Measurements from ENCODE around the gene MVK.

The MVK gene

GRCh38 chr12:109560867-109561710 lies 12.5 kb upstream of the MVK start:
- H3K4me3 ChIP-seq (ENCODE audit: control insufficient read depth, low read depth, low read length), result no peak overlapping the region
- no peak for DNase-seq (ENCODE audit: low read depth)
- TF ChIP-seq, protein P1, sequence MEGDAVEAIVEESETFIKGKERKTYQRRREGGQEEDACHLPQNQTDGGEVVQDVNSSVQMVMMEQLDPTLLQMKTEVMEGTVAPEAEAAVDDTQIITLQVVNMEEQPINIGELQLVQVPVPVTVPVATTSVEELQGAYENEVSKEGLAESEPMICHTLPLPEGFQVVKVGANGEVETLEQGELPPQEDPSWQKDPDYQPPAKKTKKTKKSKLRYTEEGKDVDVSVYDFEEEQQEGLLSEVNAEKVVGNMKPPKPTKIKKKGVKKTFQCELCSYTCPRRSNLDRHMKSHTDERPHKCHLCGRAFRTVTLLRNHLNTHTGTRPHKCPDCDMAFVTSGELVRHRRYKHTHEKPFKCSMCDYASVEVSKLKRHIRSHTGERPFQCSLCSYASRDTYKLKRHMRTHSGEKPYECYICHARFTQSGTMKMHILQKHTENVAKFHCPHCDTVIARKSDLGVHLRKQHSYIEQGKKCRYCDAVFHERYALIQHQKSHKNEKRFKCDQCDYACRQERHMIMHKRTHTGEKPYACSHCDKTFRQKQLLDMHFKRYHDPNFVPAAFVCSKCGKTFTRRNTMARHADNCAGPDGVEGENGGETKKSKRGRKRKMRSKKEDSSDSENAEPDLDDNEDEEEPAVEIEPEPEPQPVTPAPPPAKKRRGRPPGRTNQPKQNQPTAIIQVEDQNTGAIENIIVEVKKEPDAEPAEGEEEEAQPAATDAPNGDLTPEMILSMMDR (conservative IDR thresholded peaks at IDR 0.05; ENCODE audit: control insufficient read depth, insufficient read depth, low read depth, low read length), result no peak

DNA sequence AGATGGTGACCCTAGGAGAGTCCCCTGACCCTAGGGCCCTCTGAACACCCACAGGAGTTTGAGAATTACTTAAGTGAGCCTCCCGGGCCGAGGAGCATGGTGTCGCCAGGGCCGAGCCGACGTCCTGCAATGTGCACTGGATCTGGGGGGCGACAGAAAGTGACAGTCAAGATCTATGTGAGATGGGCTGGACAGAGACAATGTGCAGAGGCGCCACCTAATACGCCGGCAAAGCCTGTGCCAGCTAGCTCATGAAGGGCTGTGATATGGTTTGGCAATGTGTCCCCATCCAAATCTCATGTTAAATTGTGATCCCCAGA lies 11.9 kb upstream of the MVK start:
- no peak for DNase-seq (ENCODE audit: low read depth)
- TF ChIP-seq, protein P1 (conservative IDR thresholded peaks at IDR 0.05; ENCODE audit: control insufficient read depth, insufficient read depth, low read depth, low read length), result no peak
- H3K4me3 ChIP-seq (ENCODE audit: control insufficient read depth, low read depth, low read length), result no peak overlapping the region

GRCh38 chr12:109562871-109563270 lies 10.7 kb upstream of the MVK start:
- no peak for DNase-seq (ENCODE audit: low read depth)
- H3K4me3 ChIP-seq (ENCODE audit: control insufficient read depth, low read depth, low read length), result no peak overlapping the region
- TF ChIP-seq, protein P1 (conservative IDR thresholded peaks at IDR 0.05; ENCODE audit: control insufficient read depth, insufficient read depth, low read depth, low read length), result no peak

- no peak overlapping the region for H3K4me3 ChIP-seq (ENCODE audit: control insufficient read depth, low read depth, low read length)
- TF ChIP-seq, protein P1 (conservative IDR thresholded peaks at IDR 0.05; ENCODE audit: control insufficient read depth, insufficient read depth, low read depth, low read length), result no peak
- no peak for DNase-seq (ENCODE audit: low read depth)
These were observed 10.0 kb upstream of the MVK start for GRCh38 chr12:109563291-109564284.

DNA sequence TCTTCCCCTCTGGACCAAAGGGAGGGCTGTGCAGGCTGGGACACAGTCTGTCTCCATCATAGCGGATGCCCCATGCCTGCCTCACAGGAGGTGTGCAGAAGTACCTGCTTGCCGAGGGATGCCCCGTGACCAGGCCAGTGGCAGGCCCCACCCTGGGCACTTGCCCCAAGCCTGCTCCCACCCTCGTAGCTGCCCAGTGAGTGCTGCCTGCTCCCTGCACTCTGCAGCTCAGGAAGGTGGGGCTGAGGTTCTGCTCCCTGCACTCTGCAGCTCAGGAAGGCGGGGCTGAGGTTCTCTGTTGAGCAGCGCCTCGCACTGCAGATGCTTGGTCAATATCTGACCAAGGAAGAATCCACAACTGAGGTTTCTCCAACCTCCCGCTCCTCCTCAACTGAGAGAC lies 7.2 kb upstream of the MVK start:
- TF ChIP-seq, protein P1 (conservative IDR thresholded peaks at IDR 0.05; ENCODE audit: control insufficient read depth, insufficient read depth, low read depth, low read length), result no peak
- no peak overlapping the region for H3K4me3 ChIP-seq (ENCODE audit: control insufficient read depth, low read depth, low read length)
- DNase-seq (ENCODE audit: low read depth), result no peak

DNA sequence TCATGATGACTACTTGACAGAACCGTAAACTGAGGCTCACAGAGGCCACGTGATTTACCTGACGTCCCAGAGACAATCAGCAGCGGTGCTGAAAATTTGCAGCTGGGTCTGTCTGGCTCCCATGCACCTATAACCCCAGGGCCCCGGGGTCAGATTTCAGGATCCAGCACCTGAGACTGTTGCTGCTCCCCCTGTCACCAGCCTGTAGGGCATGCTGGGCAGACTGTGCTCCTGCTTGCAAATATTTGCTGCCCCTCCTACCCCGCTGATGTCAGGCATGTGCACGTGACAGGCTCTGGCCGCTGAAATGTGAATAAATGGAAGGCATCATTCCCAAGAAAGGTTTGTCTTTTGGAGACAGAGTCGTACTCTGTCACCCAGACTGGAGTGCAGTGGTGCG lies 6.3 kb upstream of the MVK start:
- TF ChIP-seq, protein P1 (conservative IDR thresholded peaks at IDR 0.05; ENCODE audit: control insufficient read depth, insufficient read depth, low read depth, low read length), result no peak
- DNase-seq (ENCODE audit: low read depth), result no peak
- H3K4me3 ChIP-seq (ENCODE audit: control insufficient read depth, low read depth, low read length), result no peak overlapping the region
